ENCODE results near the gene ETV3. TPM values are rescaled to one million over a fixed set of nuclear protein-coding genes. Genes with fewer than 3 reads are reported as not detected.
A peak's percentile ranks its signal among the peaks of the same experiment; 100 is the strongest.

The ETV3 gene
- total RNA-seq, 2 experiments from 2014 or later, result 39.4 to 43.1 TPM

DNA sequence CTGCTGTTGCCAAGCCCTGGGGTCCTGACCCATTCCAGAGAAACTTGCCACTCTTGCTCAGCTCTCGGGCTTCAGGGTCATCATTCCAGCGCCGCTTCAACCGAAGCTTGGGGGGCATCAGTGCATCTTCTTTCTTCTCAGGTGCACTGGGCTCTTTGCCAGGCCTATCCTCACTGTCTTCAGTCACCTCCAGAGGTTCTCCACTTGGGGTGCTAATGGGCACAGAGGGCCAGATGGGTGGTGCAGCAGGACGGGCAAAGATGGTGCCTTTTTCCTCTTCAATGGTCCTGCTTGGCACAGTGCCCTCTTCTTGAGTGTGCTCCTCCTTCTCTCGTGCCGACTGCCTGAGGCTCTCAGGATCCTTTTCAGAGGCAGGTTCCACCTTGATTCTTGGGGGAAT, 13.3 kb downstream of the ETV3 start:
- POLR2A ChIA-PET, result no interaction called here
- H3K4me3 Mint-ChIP-seq, result no peak overlapping the region
- no peak for DNase-seq
- H3K36me3 Mint-ChIP-seq, result peaks cover 32% of the 10 kb centered on the region
- H3K4me1 Mint-ChIP-seq, result peaks cover 15% of the 10 kb centered on the region
- H3K9me3 Mint-ChIP-seq, result no peaks in the 10 kb centered on the region
- ATAC-seq (ENCODE audit: low read depth), result no peak
- H3K27me3 Mint-ChIP-seq, result no peaks in the 10 kb centered on the region
- H3K27ac Mint-ChIP-seq, result no peak overlapping the region

DNA sequence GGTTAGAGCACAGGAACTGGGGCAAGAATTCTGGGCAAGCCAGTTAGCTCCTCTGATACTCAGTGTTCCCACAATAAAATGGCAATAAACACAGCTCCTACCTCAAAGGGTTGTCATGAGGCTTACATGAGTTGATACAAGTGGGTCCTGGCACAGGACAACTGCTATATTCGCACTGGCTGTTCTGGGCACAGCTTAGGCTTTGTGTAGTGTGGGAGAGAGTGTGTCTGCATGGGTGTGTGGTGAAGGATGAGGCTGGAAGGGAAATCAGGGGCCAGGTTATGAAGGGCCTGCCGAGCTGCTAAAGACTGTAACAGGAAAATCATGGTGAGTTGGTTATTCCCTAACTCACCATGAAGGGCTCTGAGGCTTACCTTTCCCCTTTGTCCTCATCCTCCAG, 18.7 kb downstream of the ETV3 start:
- no peak overlapping the region for H3K27ac Mint-ChIP-seq
- ATAC-seq (ENCODE audit: low read depth) (no peak), DNase-seq (no peak)
- POLR2A ChIA-PET, result no interaction called here
- no peak overlapping the region for H3K4me3 Mint-ChIP-seq
- H3K9me3 Mint-ChIP-seq, result no peaks in the 10 kb centered on the region
- H3K4me1 Mint-ChIP-seq, result peaks cover 11% of the 10 kb centered on the region
- H3K36me3 Mint-ChIP-seq, result peaks cover 10% of the 10 kb centered on the region
- H3K27me3 Mint-ChIP-seq, result no peaks in the 10 kb centered on the region

DNA sequence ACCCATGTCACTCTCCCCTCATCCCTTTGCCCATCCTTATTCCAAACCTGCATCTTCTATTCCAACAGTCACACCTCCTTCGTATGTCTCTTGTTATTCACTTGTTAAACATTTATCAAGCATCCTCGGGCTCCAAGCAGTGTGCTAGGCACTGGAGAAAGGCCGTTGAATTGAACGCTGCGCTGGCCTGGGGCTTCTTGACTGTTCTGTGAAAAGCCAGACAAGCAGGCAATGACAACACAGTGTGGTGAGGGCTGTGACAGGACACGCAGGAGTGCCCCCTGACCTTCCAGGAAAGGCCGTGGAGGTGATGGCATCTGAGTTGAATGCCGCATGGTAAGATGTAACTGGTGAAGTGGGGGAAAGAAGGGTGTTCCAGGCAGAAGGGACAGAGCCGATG, 19.2 kb downstream of the ETV3 start:
- H3K27ac Mint-ChIP-seq, result no peak overlapping the region
- peaks cover 11% of the 10 kb centered on the region for H3K4me1 Mint-ChIP-seq
- no peak overlapping the region for H3K4me3 Mint-ChIP-seq
- no peaks in the 10 kb centered on the region for H3K27me3 Mint-ChIP-seq
- H3K9me3 Mint-ChIP-seq, result no peaks in the 10 kb centered on the region
- peaks cover 7% of the 10 kb centered on the region for H3K36me3 Mint-ChIP-seq
- POLR2A ChIA-PET, result no interaction called here
- ATAC-seq (ENCODE audit: low read depth), result no peak
- no peak for DNase-seq

DNA sequence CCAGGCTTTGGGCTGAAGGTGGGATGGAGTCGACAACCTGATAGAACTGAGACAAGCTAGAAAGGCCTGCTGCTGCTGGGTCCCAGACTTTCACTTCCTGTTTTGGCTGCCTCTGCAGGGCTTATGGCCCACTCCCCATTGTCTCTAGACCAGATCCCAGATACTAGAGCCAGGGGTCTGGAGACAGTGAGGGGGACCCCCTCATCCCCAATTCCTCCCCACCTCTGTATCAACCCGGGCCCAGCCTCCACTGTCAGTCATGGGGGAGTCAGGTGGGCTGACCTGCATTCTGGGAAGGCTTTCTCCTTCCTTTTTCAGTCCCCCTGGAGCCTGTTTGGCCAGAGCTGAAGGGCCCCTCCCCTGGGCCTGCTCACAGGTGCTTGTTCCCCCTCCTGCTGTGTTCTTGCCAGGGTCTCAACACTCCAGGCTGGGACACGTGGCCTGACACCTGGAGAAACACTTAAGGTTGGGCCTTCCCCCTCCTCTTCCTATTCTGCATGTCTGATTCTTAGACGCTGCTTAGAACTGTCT, 20.6 kb downstream of the ETV3 start:
- POLR2A ChIA-PET, result no interaction called here
- ATAC-seq (ENCODE audit: low read depth), result peak; percentile 19

DNA sequence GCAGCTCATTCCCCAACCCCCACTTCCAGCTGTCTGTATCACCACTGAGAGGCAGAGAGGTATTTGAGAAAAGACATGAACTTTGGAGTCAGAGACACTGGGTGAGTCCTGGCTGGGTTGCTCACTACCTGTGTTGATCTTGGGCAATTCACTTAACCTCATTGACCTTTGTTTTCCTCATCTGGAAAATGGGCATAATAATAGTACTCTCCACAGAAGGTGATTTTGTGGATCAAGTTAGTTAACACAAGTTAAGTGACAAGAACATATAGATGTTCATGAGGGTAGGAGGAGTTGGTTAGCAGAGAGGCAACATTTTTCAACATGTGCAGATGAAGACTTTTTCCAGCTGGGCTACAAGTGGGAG, 21.5 kb downstream of the ETV3 start:
- peaks cover 14% of the 10 kb centered on the region for H3K27me3 Mint-ChIP-seq
- H3K4me1 Mint-ChIP-seq, result peaks cover 4% of the 10 kb centered on the region
- no peak for ATAC-seq (ENCODE audit: low read depth)
- no peak overlapping the region for H3K27ac Mint-ChIP-seq
- H3K4me3 Mint-ChIP-seq, result no peak overlapping the region
- POLR2A ChIA-PET, result no interaction called here
- no peak for DNase-seq
- peaks cover 2% of the 10 kb centered on the region for H3K36me3 Mint-ChIP-seq
- H3K9me3 Mint-ChIP-seq, result no peaks in the 10 kb centered on the region

More for the DNA sequence above, 20.6 kb downstream of the ETV3 start:
- Mint-ChIP-seq H3K4me1 (peaks cover 5% of the 10 kb centered on the region), H3K36me3 (peaks cover 2% of the 10 kb centered on the region), H3K27me3 (peaks cover 7% of the 10 kb centered on the region), H3K27ac (no peak overlapping the region), H3K9me3 (no peaks in the 10 kb centered on the region), H3K4me3 (no peak overlapping the region)
- DNase-seq, result no peak

DNA sequence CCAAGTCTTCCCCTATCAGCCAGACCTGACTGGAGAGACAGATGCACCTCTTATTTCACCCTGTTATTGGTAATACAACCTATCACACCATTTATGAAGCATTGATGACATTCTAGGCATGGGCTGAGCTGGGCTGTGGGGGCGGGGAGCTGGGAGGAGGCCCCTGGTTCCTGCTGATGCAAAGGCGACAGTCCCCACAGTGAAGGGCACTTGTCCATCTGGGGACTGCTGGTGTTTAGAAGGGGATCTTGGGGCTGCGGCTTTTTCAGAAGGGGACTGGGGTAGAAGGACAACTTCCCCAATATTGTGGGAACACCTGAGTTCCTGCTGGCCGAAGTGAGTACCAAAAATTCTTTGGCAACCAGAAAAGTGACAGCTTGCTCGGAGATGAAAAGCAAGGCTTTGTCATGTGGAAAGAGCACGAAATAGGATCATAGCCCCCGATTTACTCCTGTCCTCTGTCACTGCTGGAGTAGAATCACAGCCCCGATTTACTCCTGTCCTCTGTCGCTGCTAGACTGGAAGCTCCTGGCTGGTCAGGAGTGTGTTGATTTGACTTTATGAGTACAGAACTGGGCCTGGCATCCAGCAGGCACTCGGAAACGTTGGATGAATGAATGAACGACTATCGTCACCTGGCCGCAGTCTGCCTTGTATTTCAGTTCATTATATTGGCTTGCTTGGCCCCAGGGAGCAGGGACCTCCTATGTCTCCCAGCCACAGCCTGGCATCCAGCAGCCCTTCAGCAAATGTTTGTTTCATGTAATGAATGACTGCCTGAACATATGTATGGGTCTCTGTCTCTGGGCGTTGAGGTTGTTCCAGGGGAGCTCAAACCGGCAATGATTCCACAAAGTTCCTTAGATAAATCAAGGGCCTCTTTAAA, 22.1 kb downstream of the ETV3 start:
- no peak overlapping the region for H3K4me3 Mint-ChIP-seq
- no peak for ATAC-seq (ENCODE audit: low read depth)
- H3K27me3 Mint-ChIP-seq, result peaks cover 20% of the 10 kb centered on the region
- POLR2A ChIA-PET, result no interaction called here
- peaks cover 4% of the 10 kb centered on the region for H3K4me1 Mint-ChIP-seq
- no peak for DNase-seq
- H3K36me3 Mint-ChIP-seq, result peaks cover 2% of the 10 kb centered on the region
- no peak overlapping the region for H3K27ac Mint-ChIP-seq
- H3K9me3 Mint-ChIP-seq, result no peaks in the 10 kb centered on the region

DNA sequence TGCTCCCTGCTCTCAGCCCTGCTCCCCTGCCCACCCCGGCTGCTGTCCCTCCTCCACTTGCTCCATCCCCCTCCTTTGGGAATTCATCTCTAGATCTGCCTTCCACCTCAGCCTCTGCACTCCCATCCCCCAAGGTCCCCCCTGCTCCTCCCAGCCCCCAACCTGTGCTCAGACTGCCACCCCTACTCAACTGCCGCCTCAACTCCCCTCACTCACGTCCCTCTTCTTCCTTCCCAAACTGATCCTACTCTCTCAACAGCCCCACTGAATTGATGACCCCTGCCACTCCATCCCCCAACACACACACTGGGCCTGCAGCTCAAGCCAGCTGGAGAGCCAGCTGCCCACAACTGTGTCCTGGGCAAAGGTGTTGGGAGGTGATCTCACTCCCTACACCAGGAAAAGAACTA, 22.8 kb downstream of the ETV3 start:
- Mint-ChIP-seq H3K27ac (no peak overlapping the region), H3K27me3 (peaks cover 23% of the 10 kb centered on the region), H3K4me3 (no peak overlapping the region), H3K4me1 (peaks cover 4% of the 10 kb centered on the region), H3K36me3 (peaks cover 2% of the 10 kb centered on the region), H3K9me3 (no peaks in the 10 kb centered on the region)
- DNase-seq, result no peak
- POLR2A ChIA-PET, result no interaction called here
- ATAC-seq (ENCODE audit: low read depth), result no peak

DNA sequence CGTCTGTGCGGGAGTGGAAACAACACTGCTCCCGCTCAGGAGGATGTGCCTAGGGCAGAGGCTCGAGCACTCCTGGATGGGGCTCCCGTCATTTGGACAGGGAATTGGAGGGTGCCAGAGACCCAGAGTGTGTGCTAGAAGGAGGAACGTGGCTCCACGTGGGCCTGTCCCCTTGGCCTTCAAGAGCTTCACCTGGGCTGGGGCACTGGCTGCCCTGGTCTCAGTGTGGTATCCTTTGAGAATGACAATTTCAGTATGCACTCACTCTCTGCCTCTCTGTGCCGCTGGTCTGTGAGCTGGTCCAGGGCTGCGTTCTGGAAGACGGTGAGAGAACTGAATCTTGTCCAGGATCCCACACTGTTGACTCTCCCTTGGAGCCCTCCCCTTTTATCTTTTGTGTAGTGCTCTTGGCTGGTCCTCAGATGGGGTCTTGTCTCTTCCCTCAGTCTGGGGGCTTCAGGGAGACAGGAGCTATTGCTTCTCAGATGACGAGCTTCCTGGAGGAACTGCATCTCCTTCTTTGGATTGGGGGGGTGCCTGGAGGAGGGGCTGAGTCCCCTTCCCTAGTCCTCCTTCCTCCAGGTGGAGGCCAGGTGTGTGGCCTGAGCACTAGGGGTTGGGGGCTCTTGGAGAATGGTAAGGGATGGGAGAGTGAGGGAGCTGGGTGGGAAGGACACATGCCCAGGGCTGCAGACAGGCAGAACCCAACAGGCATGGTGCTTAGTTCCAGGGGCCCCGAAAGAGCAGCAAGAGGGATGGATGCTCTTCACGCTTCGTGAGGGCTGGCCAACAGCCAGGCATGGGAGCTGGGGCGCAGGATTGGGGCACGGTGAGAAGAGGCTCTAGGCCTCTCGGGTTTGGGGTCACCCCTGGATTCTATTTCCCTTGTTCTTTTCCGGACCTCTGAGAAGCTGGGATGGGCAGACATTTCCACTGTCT, 23.7 kb downstream of the ETV3 start:
- H3K4me3 Mint-ChIP-seq, result no peak overlapping the region
- no peaks in the 10 kb centered on the region for H3K36me3 Mint-ChIP-seq
- ATAC-seq (ENCODE audit: low read depth) (no peak), DNase-seq (no peak)
- peaks cover 28% of the 10 kb centered on the region for H3K27me3 Mint-ChIP-seq
- POLR2A ChIA-PET, result no interaction called here
- H3K27ac Mint-ChIP-seq, result no peak overlapping the region
- no peaks in the 10 kb centered on the region for H3K9me3 Mint-ChIP-seq
- peaks cover 4% of the 10 kb centered on the region for H3K4me1 Mint-ChIP-seq

DNA sequence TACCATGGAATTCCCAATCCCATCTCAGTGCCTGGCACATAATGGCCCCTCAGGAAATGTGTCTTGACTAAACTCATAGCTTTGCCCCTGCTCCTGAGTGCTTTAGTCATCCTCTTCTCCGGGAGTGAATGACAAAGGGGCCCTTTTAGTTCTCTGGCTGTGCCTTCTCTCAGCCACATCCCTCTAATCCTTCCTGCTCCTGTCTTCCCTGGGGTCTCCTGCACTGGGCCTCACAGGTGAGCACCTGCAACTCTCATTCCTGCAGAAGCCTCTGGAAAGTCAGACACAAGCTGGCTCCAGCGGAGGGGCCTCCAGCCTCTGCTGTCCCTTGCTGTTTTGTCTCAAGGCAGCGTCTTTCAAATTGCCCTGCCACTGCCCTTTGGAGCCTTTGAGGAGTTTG, 24.6 kb downstream of the ETV3 start:
- H3K4me1 Mint-ChIP-seq, result peaks cover 4% of the 10 kb centered on the region
- no peaks in the 10 kb centered on the region for H3K9me3 Mint-ChIP-seq
- DNase-seq, result no peak
- ATAC-seq (ENCODE audit: low read depth), result no peak
- POLR2A ChIA-PET, result no interaction called here
- no peak overlapping the region for H3K27ac Mint-ChIP-seq
- H3K36me3 Mint-ChIP-seq, result no peaks in the 10 kb centered on the region
- no peak overlapping the region for H3K4me3 Mint-ChIP-seq
- peaks cover 34% of the 10 kb centered on the region for H3K27me3 Mint-ChIP-seq

DNA sequence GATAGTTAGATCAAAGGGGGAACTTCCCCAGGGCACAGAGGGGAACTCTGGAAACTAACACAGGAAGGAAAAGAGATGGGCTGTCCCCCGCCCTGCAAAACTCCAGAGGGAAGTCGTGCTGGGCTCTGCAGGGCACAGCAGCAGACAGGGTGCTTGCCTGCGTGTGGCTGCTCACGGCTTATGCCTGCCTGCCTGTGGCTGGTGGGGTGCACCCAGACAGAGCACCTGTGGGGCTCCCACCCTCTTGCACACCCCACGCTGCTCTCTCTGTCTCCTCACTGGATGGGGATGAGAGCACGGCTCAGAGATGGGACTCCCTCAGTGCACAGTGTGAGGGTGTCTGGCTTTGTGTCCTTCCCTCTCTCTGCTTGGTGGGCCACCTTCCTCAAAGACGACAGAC, 25.1 kb downstream of the ETV3 start:
- Mint-ChIP-seq H3K4me1 (peaks cover 4% of the 10 kb centered on the region), H3K27me3 (peaks cover 38% of the 10 kb centered on the region), H3K27ac (no peak overlapping the region), H3K4me3 (no peak overlapping the region), H3K36me3 (no peaks in the 10 kb centered on the region), H3K9me3 (no peaks in the 10 kb centered on the region)
- DNase-seq (no peak), ATAC-seq (ENCODE audit: low read depth) (no peak)
- POLR2A ChIA-PET, result no interaction called here

DNA sequence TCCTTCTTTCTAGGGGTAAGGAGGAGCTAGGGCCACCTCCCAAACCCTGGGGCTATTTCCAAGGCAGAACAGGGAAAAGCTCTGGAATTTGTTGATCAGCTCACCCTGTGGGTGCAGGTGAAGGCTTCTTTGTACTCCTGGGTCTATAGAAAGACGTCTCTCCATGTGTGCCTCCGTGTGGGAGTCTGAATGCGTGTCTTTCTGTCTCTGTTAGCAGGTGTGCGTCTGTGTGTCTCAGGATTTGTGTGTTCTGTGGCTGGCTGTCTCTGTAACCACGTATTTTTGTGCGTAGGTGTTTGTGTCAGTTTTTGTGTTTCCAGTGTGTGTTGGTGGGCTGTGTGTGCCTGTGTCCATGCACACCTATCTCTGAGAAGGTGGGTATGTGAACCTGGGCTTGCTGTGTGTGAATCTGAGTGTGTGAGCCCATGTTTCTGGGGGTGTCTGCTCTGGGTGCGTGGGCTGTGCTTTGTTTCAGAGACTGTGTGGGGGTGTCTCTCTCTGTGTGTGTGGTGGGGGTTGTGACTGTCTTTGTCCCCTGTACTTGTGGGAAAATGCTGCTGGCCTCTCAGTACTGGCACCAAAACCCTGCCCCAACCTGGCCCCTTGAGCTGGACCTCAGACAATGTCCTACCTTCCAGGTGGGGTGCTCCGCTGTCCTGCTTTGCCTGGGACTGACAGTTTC, 25.9 kb downstream of the ETV3 start:
- H3K9me3 Mint-ChIP-seq, result no peaks in the 10 kb centered on the region
- peaks cover 42% of the 10 kb centered on the region for H3K27me3 Mint-ChIP-seq
- POLR2A ChIA-PET, result no interaction called here
- DNase-seq, result no peak
- peaks cover 2% of the 10 kb centered on the region for H3K4me1 Mint-ChIP-seq
- no peaks in the 10 kb centered on the region for H3K36me3 Mint-ChIP-seq
- H3K27ac Mint-ChIP-seq, result no peak overlapping the region
- H3K4me3 Mint-ChIP-seq, result no peak overlapping the region
- ATAC-seq (ENCODE audit: low read depth), result no peak

DNA sequence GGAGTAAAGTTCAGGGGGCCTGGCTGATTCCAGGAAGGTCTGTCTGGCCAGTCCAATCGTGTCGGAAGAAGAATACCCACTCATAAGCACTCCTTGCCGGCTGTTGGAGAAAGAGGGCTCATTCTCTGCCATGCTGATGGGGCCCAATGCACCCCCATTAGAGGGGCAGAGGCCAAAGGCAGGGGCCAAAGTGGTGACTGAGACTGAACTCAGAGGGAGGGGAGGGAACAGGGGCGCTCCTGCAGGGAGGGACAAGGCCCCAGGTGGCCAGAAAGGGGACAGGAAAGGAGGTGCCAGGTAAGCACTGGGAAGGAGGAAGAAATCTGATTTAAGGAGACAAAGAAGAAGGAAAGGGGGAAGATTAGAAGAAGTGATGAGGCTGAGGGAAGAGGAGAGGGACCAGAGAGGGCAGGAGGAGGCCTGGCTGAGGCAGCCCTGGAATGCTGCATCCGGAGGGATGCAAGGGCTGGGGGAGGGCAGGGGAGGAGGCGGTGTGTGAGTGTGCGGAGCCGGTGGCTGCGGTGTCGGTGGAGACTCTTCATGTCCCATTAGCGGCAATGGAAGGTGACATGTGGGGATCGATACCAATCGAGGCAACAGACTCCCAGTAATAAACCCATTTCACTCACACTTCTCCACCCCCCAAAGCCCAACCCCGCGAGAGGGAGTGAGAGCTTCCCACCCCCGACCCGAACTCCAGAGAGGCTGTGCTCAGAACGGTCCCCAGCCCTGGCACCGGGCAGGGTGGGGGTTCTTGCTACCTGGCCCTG, 26.6 kb downstream of the ETV3 start:
- Mint-ChIP-seq H3K27ac (no peak overlapping the region), H3K4me1 (peaks cover 1% of the 10 kb centered on the region), H3K27me3 (peaks cover 47% of the 10 kb centered on the region), H3K36me3 (no peaks in the 10 kb centered on the region), H3K9me3 (no peaks in the 10 kb centered on the region), H3K4me3 (no peak overlapping the region)
- DNase-seq (no peak), ATAC-seq (ENCODE audit: low read depth) (no peak)
- POLR2A ChIA-PET, result no interaction called here

DNA sequence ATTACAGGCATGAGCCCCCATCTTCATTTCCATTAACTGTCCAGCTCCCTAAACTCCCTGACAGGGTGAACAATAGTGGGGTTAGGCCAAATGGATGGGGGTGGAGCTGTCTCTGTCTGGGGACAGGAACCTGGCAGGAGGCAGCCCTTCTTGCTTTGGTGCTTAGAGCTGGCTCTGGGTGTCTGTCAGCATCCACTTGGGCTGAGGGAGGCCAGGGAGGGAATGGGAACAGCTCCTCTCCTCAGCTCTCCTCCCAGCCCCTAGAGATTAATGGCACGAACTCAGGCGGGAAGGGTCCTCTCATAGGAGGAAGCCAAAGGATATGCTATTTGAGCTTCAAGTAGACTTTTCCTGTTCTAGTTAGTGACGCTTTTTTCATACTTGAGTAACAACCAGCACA, 27.5 kb downstream of the ETV3 start:
- Mint-ChIP-seq H3K36me3 (no peaks in the 10 kb centered on the region), H3K27me3 (peaks cover 55% of the 10 kb centered on the region), H3K4me1 (peaks cover 7% of the 10 kb centered on the region), H3K27ac (no peak overlapping the region), H3K4me3 (no peak overlapping the region), H3K9me3 (no peaks in the 10 kb centered on the region)
- no peak for ATAC-seq (ENCODE audit: low read depth)
- POLR2A ChIA-PET, result no interaction called here
- DNase-seq, result no peak
